Uterus (tissue), 4 donors: ENCODE data around the gene ABCG1. TPM values are rescaled to one million over a fixed set of nuclear protein-coding genes. Genes with fewer than 3 reads are reported as not detected.

ENCODE experiments used
- DNase-seq, 2 donors: peaks; one replicate each; pipeline ENCODE4 v3.0.0-alpha.2; 2019 to 2020
- H3K27ac ChIP-seq, 2 donors: fragments of 200-600 bp; sonication (generic); 1 replicate in 1 of 2; 2 replicates in 1 of 2; pipeline ENCODE4 v1.5.1; 2016 to 2018
- H3K27me3 ChIP-seq, 2 donors: fragments of 200-600 bp; sonication (generic); one replicate each; pipeline ENCODE4 v1.5.1; 2018 to 2019; ENCODE audit warnings: control low read depth in 1 of 2
- H3K36me3 ChIP-seq, 2 donors: fragments of 200-600 bp; sonication (generic); one replicate each; pipeline ENCODE4 v1.5.1; 2019; ENCODE audit warnings: control low read depth in 1 of 2
- H3K4me1 ChIP-seq, 2 donors: fragments of 200-600 bp; sonication (generic); one replicate each; pipeline ENCODE4 v1.5.1; 2018 to 2019; ENCODE audit warnings: control low read depth in 1 of 2
- H3K4me3 ChIP-seq, 2 donors: fragments of 200-600 bp; sonication (generic); 1 replicate in 1 of 2; 2 replicates in 1 of 2; pipeline ENCODE4 v1.5.1; 2018 to 2019; ENCODE audit warnings: mild to moderate bottlenecking in 1 of 2
- H3K9me3 ChIP-seq, 2 donors: fragments of 200-600 bp; sonication (generic); one replicate each; pipeline ENCODE4 v1.5.1; 2019; ENCODE audit warnings: control low read depth in 1 of 2
- POLR2A ChIP-seq, 2 donors: fragments of 450-650 bp; IDR thresholded peaks; one replicate each; pipeline ENCODE4 v1.6.1; 2016; ENCODE audit warnings: antibody characterized with exemption in 2 of 2, mild to moderate bottlenecking in 1 of 2, moderate library complexity in 1 of 2
- intact Hi-C: fragments of 100-400 bp; cut with DNase I; formaldehyde crosslinking; loops from one replicate; pipeline ENCODE4 v1.15.1; 2023; ENCODE audit warnings: low total_unique reads
- total RNA-seq, 4 donors: library from RNA; depleted of rRNA in 3 of 4; stranded (reverse); fragments of >200 nt in 3 of 4; gene quantifications; one replicate each; pipeline versions ENCODE4 v1.1.0 to v1.2.4, GENCODE V29; 2014 to 2023
- TF ChIP-seq, protein P1 (sequence below), 4 experiments: fragments of 200-600 bp in 2 of 4; fragments of 450-650 bp in 2 of 4; sonication (generic) in 2 of 4; IDR thresholded peaks; one replicate each; pipeline ENCODE4 v1.5.1; 2016 to 2019; ENCODE audit warnings: antibody characterized with exemption in 4 of 4, mild to moderate bottlenecking in 2 of 4, moderate library complexity in 1 of 4
- donor health status: DM: yes; HTN: yes; CAD: no.

ABCG1 gene
- total RNA-seq, 4 donors from 2014 or later = 11.8 to 51.7 (median 18.4) TPM

DNA sequence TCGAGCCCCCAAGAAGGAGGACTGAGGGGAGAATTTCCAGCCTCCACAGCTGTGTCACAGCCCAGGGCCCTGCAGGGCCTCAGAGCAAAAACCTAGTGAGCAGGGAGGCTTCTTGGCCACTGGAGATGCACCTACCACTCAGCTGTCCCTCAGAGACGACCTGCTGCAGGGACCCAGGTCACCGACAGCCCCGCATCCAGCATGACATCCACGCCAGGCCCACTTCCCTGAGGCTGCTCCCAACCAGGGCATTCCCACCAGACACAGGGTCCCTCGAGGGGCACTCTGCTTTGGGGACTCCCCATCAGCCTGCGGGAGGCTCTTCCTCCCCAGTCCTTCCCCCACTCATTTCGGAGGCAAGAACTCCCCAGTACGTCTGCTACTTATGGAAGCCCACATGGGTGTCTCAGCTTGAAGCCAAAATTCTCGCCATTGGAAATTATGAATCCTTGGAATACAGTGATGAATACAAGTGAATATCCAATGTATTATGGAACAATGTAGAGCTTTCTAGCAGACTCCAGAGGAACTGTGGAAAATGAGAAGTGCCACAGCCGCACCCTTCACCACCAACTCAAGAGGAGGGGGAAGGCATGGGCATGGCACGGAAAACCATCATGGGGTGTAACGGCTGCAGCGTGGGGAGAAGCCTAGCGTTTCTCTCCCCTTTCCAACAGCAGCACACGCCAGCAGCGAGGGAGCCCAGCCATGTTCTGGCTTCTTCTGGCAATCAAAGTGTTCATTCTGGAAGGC is 89.4 kb downstream of the ABCG1 start:
- no peaks in the 10 kb centered on the region for H3K9me3 ChIP-seq
- TF ChIP-seq POLR2A (IDR thresholded peaks at IDR 0.05) = no peak
- TF ChIP-seq, protein P1, sequence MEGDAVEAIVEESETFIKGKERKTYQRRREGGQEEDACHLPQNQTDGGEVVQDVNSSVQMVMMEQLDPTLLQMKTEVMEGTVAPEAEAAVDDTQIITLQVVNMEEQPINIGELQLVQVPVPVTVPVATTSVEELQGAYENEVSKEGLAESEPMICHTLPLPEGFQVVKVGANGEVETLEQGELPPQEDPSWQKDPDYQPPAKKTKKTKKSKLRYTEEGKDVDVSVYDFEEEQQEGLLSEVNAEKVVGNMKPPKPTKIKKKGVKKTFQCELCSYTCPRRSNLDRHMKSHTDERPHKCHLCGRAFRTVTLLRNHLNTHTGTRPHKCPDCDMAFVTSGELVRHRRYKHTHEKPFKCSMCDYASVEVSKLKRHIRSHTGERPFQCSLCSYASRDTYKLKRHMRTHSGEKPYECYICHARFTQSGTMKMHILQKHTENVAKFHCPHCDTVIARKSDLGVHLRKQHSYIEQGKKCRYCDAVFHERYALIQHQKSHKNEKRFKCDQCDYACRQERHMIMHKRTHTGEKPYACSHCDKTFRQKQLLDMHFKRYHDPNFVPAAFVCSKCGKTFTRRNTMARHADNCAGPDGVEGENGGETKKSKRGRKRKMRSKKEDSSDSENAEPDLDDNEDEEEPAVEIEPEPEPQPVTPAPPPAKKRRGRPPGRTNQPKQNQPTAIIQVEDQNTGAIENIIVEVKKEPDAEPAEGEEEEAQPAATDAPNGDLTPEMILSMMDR (IDR thresholded peaks at IDR 0.05) = no peak
- H3K27ac ChIP-seq = no peak overlapping the region
- H3K36me3 ChIP-seq = no peaks in the 10 kb centered on the region
- no peak for DNase-seq
- intact Hi-C loops = no loop called here
- H3K27me3 ChIP-seq = peaks cover 0 to 8% of the 10 kb centered on the region in 2 donors
- no peak overlapping the region for H3K4me3 ChIP-seq
- peaks cover 0 to 4% of the 10 kb centered on the region in 2 donors for H3K4me1 ChIP-seq

DNA sequence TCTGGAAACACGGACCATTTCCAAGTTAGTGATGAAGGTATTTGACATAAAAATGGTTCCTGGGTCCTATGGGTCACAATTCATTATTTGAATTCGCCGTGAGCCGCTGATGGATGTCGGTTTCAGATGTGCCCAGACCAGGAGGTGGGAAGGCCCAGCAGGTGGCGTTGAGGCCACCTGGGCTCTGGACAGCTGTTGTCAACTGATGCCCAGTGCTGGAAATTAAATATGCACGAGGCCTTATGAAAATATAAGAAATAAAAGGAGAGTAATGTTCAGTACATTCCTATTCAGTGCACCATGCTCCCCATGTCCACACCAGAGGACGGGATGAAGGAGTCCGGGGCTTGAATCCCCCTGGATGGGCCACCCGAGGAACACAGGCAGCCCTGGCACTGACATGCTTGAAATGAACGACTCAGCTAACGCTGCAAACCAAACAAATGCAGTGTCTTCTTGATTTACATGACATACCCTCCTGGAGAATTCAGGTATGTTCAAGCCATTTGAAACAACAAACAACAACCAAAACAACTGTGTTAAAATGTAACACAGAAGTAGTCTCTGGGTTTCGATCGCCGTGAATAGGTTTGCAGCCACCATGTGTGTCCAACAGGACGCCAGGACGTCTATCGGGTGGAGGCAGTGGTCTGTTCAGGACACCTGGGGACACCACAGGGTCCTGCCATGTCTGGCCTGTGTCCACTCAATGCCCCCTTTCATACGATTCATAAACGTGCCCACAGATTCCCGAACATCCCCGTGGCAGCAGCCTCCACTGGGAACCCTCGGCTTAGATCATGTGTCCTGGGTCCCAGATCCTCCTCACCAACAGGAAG is 90.2 kb downstream of the ABCG1 start:
- no peak for TF ChIP-seq POLR2A (IDR thresholded peaks at IDR 0.05)
- TF ChIP-seq, protein P1 (IDR thresholded peaks at IDR 0.05) = no peak
- Histone ChIP-seq H3K27ac (no peak overlapping the region), H3K4me1 (peaks cover 0 to 4% of the 10 kb centered on the region in 2 donors), H3K27me3 (peaks cover 0 to 8% of the 10 kb centered on the region in 2 donors), H3K4me3 (no peak overlapping the region), H3K9me3 (no peaks in the 10 kb centered on the region), H3K36me3 (no peaks in the 10 kb centered on the region)
- intact Hi-C loops = no loop called here
- no peak for DNase-seq

DNA sequence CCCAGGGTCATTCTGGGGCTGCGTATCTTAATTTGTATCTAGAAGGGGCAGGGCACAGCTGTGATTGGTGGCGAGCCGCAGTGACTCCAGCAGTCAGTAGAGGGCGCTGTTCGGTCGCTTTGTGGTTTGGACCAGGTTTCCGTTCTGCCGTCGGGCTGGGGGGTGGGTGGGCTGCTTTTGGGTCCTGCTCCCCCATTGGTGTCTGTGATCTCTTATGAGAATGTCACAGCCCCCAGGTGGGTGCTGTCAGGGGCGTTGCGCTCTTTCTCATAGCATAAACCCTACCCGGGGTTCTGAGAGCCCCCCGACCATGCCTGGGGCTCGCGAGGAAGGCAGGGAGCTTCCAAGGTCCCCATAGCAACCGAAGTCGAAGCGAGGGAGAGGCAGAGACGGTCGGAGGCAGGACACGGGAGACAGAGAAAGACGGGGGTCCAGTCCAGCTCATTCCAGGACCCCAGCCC is 90.8 kb downstream of the ABCG1 start:
- Histone ChIP-seq H3K27me3 (peaks cover 0 to 8% of the 10 kb centered on the region in 2 donors), H3K9me3 (no peaks in the 10 kb centered on the region), H3K4me3 (no peak overlapping the region), H3K27ac (no peak overlapping the region), H3K4me1 (peaks cover 0 to 4% of the 10 kb centered on the region in 2 donors), H3K36me3 (no peaks in the 10 kb centered on the region)
- intact Hi-C loops = no loop called here
- DNase-seq = no peak
- TF ChIP-seq POLR2A (IDR thresholded peaks at IDR 0.05) = no peak
- TF ChIP-seq, protein P1 (IDR thresholded peaks at IDR 0.05) = peak; percentile 23 to 49 (median 38)

DNA sequence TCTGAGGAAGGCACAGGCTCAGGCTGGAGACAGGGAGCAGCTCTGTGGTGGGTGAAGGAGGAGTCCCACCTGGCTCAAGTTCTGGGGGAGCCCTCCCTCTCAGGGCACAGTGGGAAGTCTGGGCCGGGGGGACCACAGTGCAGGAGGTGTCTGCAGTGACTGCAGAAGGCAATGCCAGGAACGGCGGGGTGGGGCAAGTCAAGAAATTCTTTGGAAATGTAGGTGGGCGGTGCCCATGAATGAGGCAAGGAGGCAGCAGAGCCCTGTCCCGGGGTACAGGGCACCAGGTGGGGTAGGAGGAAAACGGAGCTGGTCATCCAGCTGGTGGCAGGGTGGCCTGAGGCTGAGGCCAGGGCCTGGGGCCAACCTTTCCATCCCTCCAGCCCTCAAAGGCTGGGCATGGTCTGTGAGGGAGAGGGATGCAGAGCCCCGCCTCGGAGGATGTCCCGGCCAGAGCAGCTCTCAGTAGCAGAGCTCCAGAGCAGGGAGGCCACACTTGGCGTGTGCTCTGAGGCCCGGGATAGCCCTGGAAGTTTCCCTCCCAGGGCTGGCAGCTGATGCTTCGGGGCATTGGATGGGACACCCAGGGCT is 91.6 kb downstream of the ABCG1 start:
- TF ChIP-seq, protein P1 (IDR thresholded peaks at IDR 0.05) = no peak
- no peak for TF ChIP-seq POLR2A (IDR thresholded peaks at IDR 0.05)

More for the DNA sequence above, 91.6 kb downstream of the ABCG1 start:
- Histone ChIP-seq H3K27ac (no peak overlapping the region), H3K4me1 (peaks cover 0 to 4% of the 10 kb centered on the region in 2 donors), H3K4me3 (no peak overlapping the region), H3K36me3 (no peaks in the 10 kb centered on the region), H3K27me3 (peaks cover 0 to 8% of the 10 kb centered on the region in 2 donors), H3K9me3 (no peaks in the 10 kb centered on the region)
- DNase-seq = no peak
- intact Hi-C loops = no loop called here
